ENCODE results near the gene PLBD1. TPM values are rescaled to one million over a fixed set of nuclear protein-coding genes. Genes with fewer than 3 reads are reported as not detected.

The PLBD1 gene
- total RNA-seq, 1 donor from 2014 or later: 1.1 TPM

GRCh38 chr12:14563046-14563445 lies 4.6 kb downstream of the PLBD1 start:
- Histone ChIP-seq H3K27me3 (ENCODE audit: control insufficient read depth, insufficient read depth, low read length) (peaks cover 2% of the 10 kb centered on the region), H3K4me3 (ENCODE audit: low read depth, low read length) (no peak overlapping the region), H3K36me3 (ENCODE audit: control insufficient read depth, insufficient read depth, low read length) (no peaks in the 10 kb centered on the region)
- FAIRE-seq (no peak), DNase-seq (ENCODE audit: low read depth) (no peak)
- no peak for TF ChIP-seq CTCF (IDR thresholded peaks at IDR 0.05; ENCODE audit: insufficient read depth, low read length, severe bottlenecking)

- no peak for FAIRE-seq
- TF ChIP-seq CTCF (IDR thresholded peaks at IDR 0.05; ENCODE audit: insufficient read depth, low read length, severe bottlenecking): no peak
Observed at GRCh38 chr12:14562279-14562678, 5.4 kb downstream of the PLBD1 start.

GRCh38 chr12:14561677-14562238 lies 5.9 kb downstream of the PLBD1 start:
- DNase-seq (ENCODE audit: low read depth): no peak
- Histone ChIP-seq H3K27me3 (ENCODE audit: control insufficient read depth, insufficient read depth, low read length) (no peaks in the 10 kb centered on the region), H3K36me3 (ENCODE audit: control insufficient read depth, insufficient read depth, low read length) (no peaks in the 10 kb centered on the region), H3K4me3 (ENCODE audit: low read depth, low read length) (no peak overlapping the region)
- no peak for FAIRE-seq
- no peak for TF ChIP-seq CTCF (IDR thresholded peaks at IDR 0.05; ENCODE audit: insufficient read depth, low read length, severe bottlenecking)

More at GRCh38 chr12:14562279-14562678, 5.4 kb downstream of the PLBD1 start:
- Histone ChIP-seq H3K4me3 (ENCODE audit: low read depth, low read length) (no peak overlapping the region), H3K36me3 (ENCODE audit: control insufficient read depth, insufficient read depth, low read length) (no peaks in the 10 kb centered on the region), H3K27me3 (ENCODE audit: control insufficient read depth, insufficient read depth, low read length) (no peaks in the 10 kb centered on the region)
- DNase-seq (ENCODE audit: low read depth): no peak

- no peak for DNase-seq (ENCODE audit: low read depth)
- TF ChIP-seq CTCF (IDR thresholded peaks at IDR 0.05; ENCODE audit: insufficient read depth, low read length, severe bottlenecking): no peak
- H3K4me3 ChIP-seq (ENCODE audit: low read depth, low read length): no peak overlapping the region
- H3K36me3 ChIP-seq (ENCODE audit: control insufficient read depth, insufficient read depth, low read length): no peaks in the 10 kb centered on the region
- H3K27me3 ChIP-seq (ENCODE audit: control insufficient read depth, insufficient read depth, low read length): no peaks in the 10 kb centered on the region
- FAIRE-seq: peak; percentile 84
Observed at GRCh38 chr12:14560904-14561574, 6.6 kb downstream of the PLBD1 start.

- H3K4me3 ChIP-seq (ENCODE audit: low read depth, low read length): no peak overlapping the region
- no peaks in the 10 kb centered on the region for H3K36me3 ChIP-seq (ENCODE audit: control insufficient read depth, insufficient read depth, low read length)
- no peak for FAIRE-seq
Observed at GRCh38 chr12:14558473-14558959, 9.2 kb downstream of the PLBD1 start.

More at GRCh38 chr12:14558473-14558959, 9.2 kb downstream of the PLBD1 start:
- TF ChIP-seq CTCF (IDR thresholded peaks at IDR 0.05; ENCODE audit: insufficient read depth, low read length, severe bottlenecking): no peak
- no peaks in the 10 kb centered on the region for H3K27me3 ChIP-seq (ENCODE audit: control insufficient read depth, insufficient read depth, low read length)
- DNase-seq (ENCODE audit: low read depth): no peak
